ENCODE data around the gene RPS3. TPM values are rescaled to one million over a fixed set of nuclear protein-coding genes. Genes with fewer than 3 reads are reported as not detected.
A peak's percentile ranks its signal among the peaks of the same experiment; 100 is the strongest.

RPS3 gene
- polyA plus RNA-seq, 4 donors, result 1,492 to 4,274 (median 3,256) TPM

DNA sequence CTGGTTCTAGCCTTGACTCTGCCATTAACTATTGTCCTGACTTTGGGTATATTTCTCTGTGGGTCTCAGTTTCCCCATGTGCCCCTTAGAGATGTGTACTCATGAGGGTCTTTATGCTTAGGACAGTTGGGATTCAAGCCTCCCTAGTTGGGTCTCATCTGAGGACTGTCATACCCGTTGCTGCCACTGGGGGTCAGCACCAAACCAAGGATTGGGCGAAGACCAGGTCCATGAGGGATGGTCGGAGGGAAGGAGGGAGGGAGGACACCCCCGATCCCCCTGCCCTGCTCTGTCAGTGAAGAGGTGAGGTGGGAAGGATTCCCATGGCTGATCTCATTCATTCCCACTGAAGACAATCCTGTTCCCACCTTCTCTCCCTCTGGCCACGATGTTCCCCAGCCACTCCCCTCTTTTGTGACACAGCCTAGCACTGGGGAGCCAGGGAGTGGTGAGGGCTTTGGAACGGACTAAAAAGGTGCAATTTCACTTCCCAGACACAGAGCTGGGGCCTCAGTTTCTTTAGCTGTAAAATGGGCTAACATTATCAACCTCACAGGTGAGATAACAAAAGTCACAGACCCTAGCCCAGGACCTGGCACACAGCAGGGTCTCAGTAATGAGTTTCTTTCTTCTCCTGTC, 46.1 kb downstream of the RPS3 start:
- 9 to 22% (median 14%) methylated on average over 5 to 6 of the region's 6 CpGs for WGBS, 3 donors
- H3K27ac ChIP-seq (ENCODE audit: low read depth in 1 of 3, low read length in 2 of 3), result no peak overlapping the region
- no peaks in the 10 kb centered on the region for H3K4me1 ChIP-seq (ENCODE audit: control insufficient read depth in 3 of 3, insufficient read depth in 2 of 3, low read depth in 1 of 3, low read length in 2 of 3)
- peak; percentile 62 to 76 for DNase-seq
- no peaks in the 10 kb centered on the region for H3K9me3 ChIP-seq (ENCODE audit: control insufficient read depth in 2 of 2, insufficient read depth in 1 of 2, low read depth in 1 of 2, low read length in 1 of 2)
- no peaks in the 10 kb centered on the region for H3K27me3 ChIP-seq (ENCODE audit: control insufficient read depth in 3 of 3, insufficient read depth in 3 of 3, low read length in 3 of 3)
- no peak overlapping the region for H3K4me3 ChIP-seq (ENCODE audit: low read depth in 1 of 3, low read length in 3 of 3)
- FAIRE-seq, result no peak
- H3K36me3 ChIP-seq (ENCODE audit: control insufficient read depth in 3 of 3, insufficient read depth in 2 of 3, low read depth in 1 of 3, low read length in 3 of 3), result peaks cover 0 to 79% (median 0%) of the 10 kb centered on the region in 3 donors

DNA sequence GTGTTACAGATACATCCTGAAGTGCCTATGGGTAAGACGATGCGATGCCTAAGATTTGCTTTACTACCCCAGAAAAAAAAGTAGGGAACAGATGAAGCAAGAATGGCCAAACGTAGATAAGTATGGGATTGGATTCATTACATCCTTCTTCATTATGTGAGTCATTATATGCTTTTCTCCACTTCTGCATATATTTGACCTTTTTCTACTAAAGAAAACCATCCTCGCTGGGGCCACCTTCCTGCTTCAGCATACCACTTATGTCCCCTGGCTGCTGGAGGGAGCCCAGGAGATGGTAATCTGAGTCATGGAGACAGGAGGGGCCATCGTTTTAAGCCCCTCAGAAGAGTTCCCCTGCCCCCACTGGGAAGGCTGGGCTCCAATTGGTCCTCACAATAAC, 48.1 kb downstream of the RPS3 start:
- Histone ChIP-seq H3K4me3 (ENCODE audit: low read depth in 1 of 3, low read length in 3 of 3) (no peak overlapping the region), H3K27ac (ENCODE audit: low read depth in 1 of 3, low read length in 2 of 3) (no peak overlapping the region), H3K36me3 (ENCODE audit: control insufficient read depth in 3 of 3, insufficient read depth in 2 of 3, low read depth in 1 of 3, low read length in 3 of 3) (peaks cover 0 to 76% (median 0%) of the 10 kb centered on the region in 3 donors), H3K9me3 (ENCODE audit: control insufficient read depth in 2 of 2, insufficient read depth in 1 of 2, low read depth in 1 of 2, low read length in 1 of 2) (no peaks in the 10 kb centered on the region), H3K27me3 (ENCODE audit: control insufficient read depth in 3 of 3, insufficient read depth in 3 of 3, low read length in 3 of 3) (no peaks in the 10 kb centered on the region), H3K4me1 (ENCODE audit: control insufficient read depth in 3 of 3, insufficient read depth in 2 of 3, low read depth in 1 of 3, low read length in 2 of 3) (no peaks in the 10 kb centered on the region)
- WGBS, 3 donors, result 75 to 79% (median 76%) methylated on average over 5 of the region's 5 CpGs
- no peak for DNase-seq
- FAIRE-seq, result no peak

DNA sequence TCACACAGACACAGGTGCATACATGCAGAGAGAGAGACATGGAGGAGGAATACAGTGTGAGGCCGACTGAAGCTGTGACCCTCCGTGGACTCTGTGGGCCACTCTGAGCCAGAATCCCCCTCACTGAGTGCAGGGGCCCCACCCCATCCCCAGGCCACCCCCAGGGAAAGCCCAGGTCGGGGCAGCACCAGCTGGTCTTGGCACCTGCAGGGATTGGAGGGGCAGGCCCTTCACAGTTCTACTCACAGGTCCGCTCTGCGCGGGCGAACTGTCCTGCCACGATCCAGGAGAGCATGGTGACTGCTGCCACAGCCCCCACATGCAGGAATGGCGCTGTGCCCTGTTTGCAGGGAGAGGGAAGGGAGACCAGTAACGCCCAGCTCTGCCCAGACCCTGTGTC, 50.0 kb downstream of the RPS3 start:
- no peak for FAIRE-seq
- H3K27me3 ChIP-seq (ENCODE audit: control insufficient read depth in 3 of 3, insufficient read depth in 3 of 3, low read length in 3 of 3), result no peaks in the 10 kb centered on the region
- WGBS, 3 donors, result 81 to 97% (median 92%) methylated on average over 10 of the region's 10 CpGs
- no peak overlapping the region for H3K4me3 ChIP-seq (ENCODE audit: low read depth in 1 of 3, low read length in 3 of 3)
- no peaks in the 10 kb centered on the region for H3K9me3 ChIP-seq (ENCODE audit: control insufficient read depth in 2 of 2, insufficient read depth in 1 of 2, low read depth in 1 of 2, low read length in 1 of 2)
- no peaks in the 10 kb centered on the region for H3K4me1 ChIP-seq (ENCODE audit: control insufficient read depth in 3 of 3, insufficient read depth in 2 of 3, low read depth in 1 of 3, low read length in 2 of 3)
- DNase-seq, result no peak
- H3K27ac ChIP-seq (ENCODE audit: low read depth in 1 of 3, low read length in 2 of 3), result no peak overlapping the region
- H3K36me3 ChIP-seq (ENCODE audit: control insufficient read depth in 3 of 3, insufficient read depth in 2 of 3, low read depth in 1 of 3, low read length in 3 of 3), result peaks cover 0 to 72% (median 0%) of the 10 kb centered on the region in 3 donors

DNA sequence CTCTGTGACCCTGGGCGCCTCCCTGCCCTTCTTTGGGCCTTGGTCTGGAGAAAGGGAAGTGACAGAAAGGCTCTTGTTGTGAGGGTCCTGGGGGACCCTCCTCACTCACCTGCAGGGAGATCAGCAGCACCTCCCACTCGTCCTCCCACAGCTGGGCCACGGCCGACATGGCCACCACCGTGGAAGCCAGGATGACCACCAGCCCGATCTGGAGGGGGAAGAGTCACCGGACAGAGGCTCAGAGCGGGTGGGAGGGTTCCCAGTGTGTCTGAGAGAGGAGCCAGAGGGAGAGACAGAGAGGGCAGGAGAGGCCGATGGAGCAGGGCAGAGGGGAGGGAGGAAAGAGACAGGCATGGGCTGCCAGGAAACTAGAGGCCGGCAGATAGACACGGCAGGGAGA, 50.5 kb downstream of the RPS3 start:
- H3K27me3 ChIP-seq (ENCODE audit: control insufficient read depth in 3 of 3, insufficient read depth in 3 of 3, low read length in 3 of 3), result no peaks in the 10 kb centered on the region
- peaks cover 0 to 70% (median 0%) of the 10 kb centered on the region in 3 donors for H3K36me3 ChIP-seq (ENCODE audit: control insufficient read depth in 3 of 3, insufficient read depth in 2 of 3, low read depth in 1 of 3, low read length in 3 of 3)
- WGBS, 3 donors, result 87 to 96% (median 89%) methylated on average over 11 of the region's 11 CpGs
- no peaks in the 10 kb centered on the region for H3K4me1 ChIP-seq (ENCODE audit: control insufficient read depth in 3 of 3, insufficient read depth in 2 of 3, low read depth in 1 of 3, low read length in 2 of 3)
- H3K27ac ChIP-seq (ENCODE audit: low read depth in 1 of 3, low read length in 2 of 3), result no peak overlapping the region
- no peak overlapping the region for H3K4me3 ChIP-seq (ENCODE audit: low read depth in 1 of 3, low read length in 3 of 3)
- FAIRE-seq (no peak), DNase-seq (no peak)
- H3K9me3 ChIP-seq (ENCODE audit: control insufficient read depth in 2 of 2, insufficient read depth in 1 of 2, low read depth in 1 of 2, low read length in 1 of 2), result no peaks in the 10 kb centered on the region

DNA sequence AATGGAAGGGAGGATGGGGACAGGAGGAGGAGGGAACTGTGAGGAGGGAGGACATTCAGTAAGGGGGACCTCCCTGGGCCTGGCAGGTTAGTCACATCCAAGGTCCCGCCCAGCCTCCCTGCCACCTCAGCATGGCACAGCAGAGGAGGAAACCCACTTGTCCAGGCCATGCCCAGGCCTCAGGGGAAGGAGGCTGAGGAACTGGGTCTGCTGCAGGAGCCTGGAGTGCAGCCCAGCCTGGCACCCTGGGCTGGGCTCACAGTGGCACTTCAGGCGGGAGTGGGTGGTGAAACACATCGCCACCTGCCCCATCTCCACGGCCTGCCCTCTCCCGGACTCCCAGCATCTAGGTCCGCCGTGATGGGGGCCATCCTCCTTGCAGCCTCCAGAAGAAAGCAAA, 50.9 kb downstream of the RPS3 start:
- no peak overlapping the region for H3K27ac ChIP-seq (ENCODE audit: low read depth in 1 of 3, low read length in 2 of 3)
- no peaks in the 10 kb centered on the region for H3K4me1 ChIP-seq (ENCODE audit: control insufficient read depth in 3 of 3, insufficient read depth in 2 of 3, low read depth in 1 of 3, low read length in 2 of 3)
- DNase-seq, result no peak
- no peaks in the 10 kb centered on the region for H3K27me3 ChIP-seq (ENCODE audit: control insufficient read depth in 3 of 3, insufficient read depth in 3 of 3, low read length in 3 of 3)
- peaks cover 0 to 74% (median 0%) of the 10 kb centered on the region in 3 donors for H3K36me3 ChIP-seq (ENCODE audit: control insufficient read depth in 3 of 3, insufficient read depth in 2 of 3, low read depth in 1 of 3, low read length in 3 of 3)
- WGBS, 3 donors, result 84 to 90% (median 84%) methylated on average over 7 of the region's 7 CpGs
- no peak overlapping the region for H3K4me3 ChIP-seq (ENCODE audit: low read depth in 1 of 3, low read length in 3 of 3)
- FAIRE-seq, result no peak
- H3K9me3 ChIP-seq (ENCODE audit: control insufficient read depth in 2 of 2, insufficient read depth in 1 of 2, low read depth in 1 of 2, low read length in 1 of 2), result no peaks in the 10 kb centered on the region

DNA sequence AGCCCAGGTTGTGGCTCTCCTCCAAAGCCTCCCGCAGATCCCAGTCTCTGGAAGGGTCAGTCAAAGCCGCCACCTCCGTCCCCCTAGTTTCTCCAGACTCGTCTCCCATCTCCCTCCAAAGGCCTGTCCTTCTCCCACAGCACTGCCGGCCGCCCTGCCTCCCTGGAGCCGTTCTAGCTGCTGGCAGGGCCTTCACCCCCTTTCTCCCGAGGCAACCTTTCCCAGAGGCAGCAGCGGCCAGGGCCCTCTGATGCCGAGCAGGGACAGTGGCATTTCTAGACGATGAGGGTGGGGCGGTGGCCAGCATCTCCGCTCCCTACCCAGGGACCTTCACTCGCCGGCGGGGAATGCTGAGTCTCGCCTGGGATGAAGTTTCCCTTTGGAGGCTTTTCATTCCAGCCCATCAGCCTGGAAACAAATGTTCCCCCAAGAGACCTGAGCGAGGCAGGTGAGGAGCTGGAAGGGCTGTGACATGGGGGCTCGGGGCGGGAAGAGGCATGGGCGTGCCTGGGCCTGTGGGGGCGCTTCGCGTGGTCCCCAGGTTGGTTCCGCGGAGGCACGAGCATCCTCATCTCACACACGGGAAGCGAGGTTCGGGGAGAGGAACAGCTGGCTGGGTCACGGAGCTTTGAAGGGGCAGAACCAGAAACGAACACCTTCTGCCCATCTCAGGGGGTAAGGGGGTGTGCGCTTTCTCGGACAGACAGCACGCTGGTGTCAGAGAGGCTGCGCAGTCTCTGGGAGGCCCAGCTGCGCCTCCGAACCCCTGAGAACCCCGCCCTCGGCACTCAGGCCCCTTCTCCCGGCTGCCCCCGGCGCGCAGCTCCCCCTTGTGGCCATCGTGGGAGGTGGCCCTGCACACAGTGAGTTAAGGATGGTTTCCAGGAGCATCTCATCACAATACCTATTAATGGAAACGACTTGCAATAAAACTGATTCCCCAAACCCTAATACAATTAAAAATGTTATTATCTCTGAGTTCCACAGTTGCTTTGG, 51.8 kb downstream of the RPS3 start:
- DNase-seq, result peak in 1 of 2 donors; percentile 24
- H3K36me3 ChIP-seq (ENCODE audit: control insufficient read depth in 3 of 3, insufficient read depth in 2 of 3, low read depth in 1 of 3, low read length in 3 of 3), result peaks cover 0 to 76% (median 0%) of the 10 kb centered on the region in 3 donors

DNA sequence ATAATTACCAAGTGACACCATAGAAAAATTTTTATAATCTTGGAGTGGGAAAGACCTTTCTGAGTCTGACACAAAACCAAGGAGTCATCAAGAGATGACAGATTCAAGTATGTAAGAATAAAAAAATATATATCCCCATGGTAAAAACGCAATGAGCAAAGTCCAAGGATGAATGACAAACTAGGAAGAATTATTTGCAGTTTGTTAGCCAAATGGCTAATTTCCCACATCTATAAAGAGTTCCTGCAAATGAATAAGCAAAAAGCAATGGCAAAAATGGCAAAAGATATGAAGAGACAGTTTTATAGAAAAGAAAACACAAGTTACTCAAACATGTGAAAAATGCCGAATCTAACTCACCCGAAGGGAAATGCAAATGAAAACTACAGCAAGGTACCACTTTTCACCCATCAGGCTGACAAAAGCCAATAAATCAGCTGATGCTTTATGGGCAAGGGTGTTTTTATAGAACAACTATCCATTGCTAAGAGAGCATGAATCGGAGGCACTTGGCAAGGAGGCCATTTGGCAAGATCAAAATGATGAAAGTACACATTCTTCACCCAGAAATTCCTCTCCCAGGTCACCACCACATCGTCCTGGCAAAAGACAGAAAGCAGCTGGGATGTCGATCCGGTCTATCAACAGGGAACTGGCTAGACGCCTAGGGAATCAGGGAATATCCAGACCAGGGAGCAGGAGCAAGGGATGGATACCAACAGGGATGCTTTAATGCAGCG, 54.8 kb downstream of the RPS3 start:
- FAIRE-seq, result no peak
- Histone ChIP-seq H3K4me3 (ENCODE audit: low read depth in 1 of 3, low read length in 3 of 3) (no peak overlapping the region), H3K9me3 (ENCODE audit: control insufficient read depth in 2 of 2, insufficient read depth in 1 of 2, low read depth in 1 of 2, low read length in 1 of 2) (no peaks in the 10 kb centered on the region), H3K27ac (ENCODE audit: low read depth in 1 of 3, low read length in 2 of 3) (no peak overlapping the region), H3K36me3 (ENCODE audit: control insufficient read depth in 3 of 3, insufficient read depth in 2 of 3, low read depth in 1 of 3, low read length in 3 of 3) (peaks cover 0 to 79% (median 0%) of the 10 kb centered on the region in 3 donors), H3K27me3 (ENCODE audit: control insufficient read depth in 3 of 3, insufficient read depth in 3 of 3, low read length in 3 of 3) (no peaks in the 10 kb centered on the region), H3K4me1 (ENCODE audit: control insufficient read depth in 3 of 3, insufficient read depth in 2 of 3, low read depth in 1 of 3, low read length in 2 of 3) (no peaks in the 10 kb centered on the region)
- WGBS, 3 donors, result 68 to 80% (median 75%) methylated on average over 9 of the region's 9 CpGs
- DNase-seq, result no peak

More for the DNA sequence above, 51.8 kb downstream of the RPS3 start:
- H3K27me3 ChIP-seq (ENCODE audit: control insufficient read depth in 3 of 3, insufficient read depth in 3 of 3, low read length in 3 of 3), result no peaks in the 10 kb centered on the region
- no peaks in the 10 kb centered on the region for H3K4me1 ChIP-seq (ENCODE audit: control insufficient read depth in 3 of 3, insufficient read depth in 2 of 3, low read depth in 1 of 3, low read length in 2 of 3)
- H3K9me3 ChIP-seq (ENCODE audit: control insufficient read depth in 2 of 2, insufficient read depth in 1 of 2, low read depth in 1 of 2, low read length in 1 of 2), result no peaks in the 10 kb centered on the region
- 75 to 86% (median 79%) methylated on average over 43 to 46 of the region's 46 CpGs for WGBS, 3 donors
- H3K4me3 ChIP-seq (ENCODE audit: low read depth in 1 of 3, low read length in 3 of 3), result no peak overlapping the region
- no peak for FAIRE-seq
- no peak overlapping the region for H3K27ac ChIP-seq (ENCODE audit: low read depth in 1 of 3, low read length in 2 of 3)

DNA sequence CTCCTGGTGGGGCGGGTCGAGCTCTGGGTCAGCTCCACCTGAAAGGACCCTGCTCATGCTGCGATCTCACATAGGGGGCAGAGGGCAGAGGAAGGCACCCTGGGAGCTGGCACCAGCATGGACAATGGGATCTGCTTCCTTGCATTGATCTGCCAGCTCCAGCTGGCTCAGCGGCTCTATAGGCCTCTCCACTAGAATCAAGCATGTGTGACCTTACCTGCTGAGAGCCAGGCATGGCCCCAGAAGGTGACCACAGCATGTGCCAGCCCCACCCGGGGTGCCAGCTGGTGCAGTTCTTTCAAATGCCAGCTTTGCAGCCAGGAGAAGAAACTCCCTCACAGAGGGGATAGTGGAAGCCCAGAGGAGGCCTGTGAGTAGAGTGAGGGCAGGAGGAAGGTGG, 55.7 kb downstream of the RPS3 start:
- H3K9me3 ChIP-seq (ENCODE audit: control insufficient read depth in 2 of 2, insufficient read depth in 1 of 2, low read depth in 1 of 2, low read length in 1 of 2), result no peaks in the 10 kb centered on the region
- no peaks in the 10 kb centered on the region for H3K4me1 ChIP-seq (ENCODE audit: control insufficient read depth in 3 of 3, insufficient read depth in 2 of 3, low read depth in 1 of 3, low read length in 2 of 3)
- H3K27me3 ChIP-seq (ENCODE audit: control insufficient read depth in 3 of 3, insufficient read depth in 3 of 3, low read length in 3 of 3), result no peaks in the 10 kb centered on the region
- no peak overlapping the region for H3K27ac ChIP-seq (ENCODE audit: low read depth in 1 of 3, low read length in 2 of 3)
- H3K4me3 ChIP-seq (ENCODE audit: low read depth in 1 of 3, low read length in 3 of 3), result no peak overlapping the region
- WGBS, 3 donors, result 56 to 75% (median 71%) methylated on average over 5 of the region's 5 CpGs
- DNase-seq, result no peak
- no peak for FAIRE-seq
- peaks cover 0 to 76% (median 0%) of the 10 kb centered on the region in 3 donors for H3K36me3 ChIP-seq (ENCODE audit: control insufficient read depth in 3 of 3, insufficient read depth in 2 of 3, low read depth in 1 of 3, low read length in 3 of 3)
